ENCODE measurements around the gene MGA. TPM values are rescaled to one million over a fixed set of nuclear protein-coding genes. Genes with fewer than 3 reads are reported as not detected.

MGA gene
- total RNA-seq, result 118 TPM

DNA sequence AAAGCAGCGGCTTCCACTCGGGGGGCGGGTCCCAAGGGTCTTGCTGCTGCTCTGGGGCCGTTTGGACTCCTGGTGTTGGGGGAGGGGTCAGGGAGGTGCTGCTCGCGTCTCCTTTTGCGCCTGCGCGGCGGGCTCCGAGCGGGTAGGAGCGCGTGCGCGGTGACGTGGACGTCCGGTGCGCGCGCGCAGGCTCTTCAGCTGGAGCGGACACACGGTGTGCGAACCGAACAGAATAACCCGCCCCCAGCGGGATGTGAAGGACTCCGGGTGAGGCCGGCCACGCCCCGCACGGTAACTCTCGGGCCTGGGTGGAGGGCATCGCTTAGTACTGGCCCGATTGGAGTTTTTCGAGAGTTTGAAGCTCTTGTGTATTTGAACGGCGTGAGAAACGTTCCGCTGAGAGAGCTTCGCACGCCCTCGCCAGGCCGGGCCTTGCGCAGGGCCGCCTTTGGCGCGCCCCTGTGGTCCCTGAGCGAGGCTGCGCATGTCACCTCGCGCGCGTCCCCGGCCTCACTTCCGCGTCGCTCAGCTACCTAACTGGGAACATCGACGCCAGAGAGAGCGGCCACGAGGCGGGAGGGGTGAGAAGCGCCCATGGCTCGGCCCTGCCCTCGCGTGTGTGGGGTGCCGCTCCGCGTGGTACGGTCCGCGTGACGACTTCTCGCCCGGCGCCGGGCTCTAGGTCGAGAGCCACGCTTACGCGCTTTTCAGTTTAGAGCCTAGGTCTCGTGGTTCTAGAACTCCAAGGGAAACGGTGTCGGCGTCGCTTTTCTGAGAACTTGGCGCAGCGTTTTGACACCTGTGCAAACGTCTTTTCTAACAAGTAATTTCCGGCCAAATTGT lies at the start of gene MGA:
MGA (plus strand) TSS at position 171 of the 843 bp plus-strand sequence.
- DNase-seq, result peak; percentile 98

DNA sequence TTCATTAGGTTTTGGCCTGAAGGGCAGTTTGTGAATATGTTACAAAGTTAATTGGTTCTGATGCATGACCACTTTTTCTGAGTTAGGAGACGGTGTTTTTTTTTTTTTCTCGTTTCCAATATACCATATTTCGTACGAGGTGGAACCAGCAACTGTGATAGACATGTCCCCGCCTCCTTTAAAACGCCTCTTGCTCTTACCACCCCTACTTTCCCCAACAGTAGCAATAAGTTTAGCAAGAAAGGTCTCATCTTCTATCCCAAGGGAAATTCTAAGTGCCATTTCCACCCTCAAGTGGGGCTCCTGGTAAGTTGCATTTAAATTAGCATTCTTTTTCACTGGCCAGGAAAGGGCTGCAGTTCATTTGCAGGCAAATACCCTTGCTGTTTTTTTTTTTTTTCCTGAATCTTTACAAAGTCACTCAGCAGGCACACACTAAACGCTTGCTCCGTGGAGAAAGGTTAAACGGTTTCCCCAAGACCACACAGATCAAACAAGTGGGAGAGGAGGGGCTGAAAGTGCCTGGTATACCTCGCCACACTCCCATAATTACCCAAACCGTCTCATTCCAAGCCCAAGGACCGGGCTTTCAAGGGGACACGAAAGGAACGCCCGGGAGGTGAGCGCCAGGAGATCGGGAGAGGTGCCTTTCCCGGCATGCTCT lies 39.5 kb upstream of the MGA start:
- no peak for DNase-seq

GRCh38 chr15:41621200-41622193 lies 38.7 kb upstream of the MGA start:
- DNase-seq, result peak; percentile 94

DNA sequence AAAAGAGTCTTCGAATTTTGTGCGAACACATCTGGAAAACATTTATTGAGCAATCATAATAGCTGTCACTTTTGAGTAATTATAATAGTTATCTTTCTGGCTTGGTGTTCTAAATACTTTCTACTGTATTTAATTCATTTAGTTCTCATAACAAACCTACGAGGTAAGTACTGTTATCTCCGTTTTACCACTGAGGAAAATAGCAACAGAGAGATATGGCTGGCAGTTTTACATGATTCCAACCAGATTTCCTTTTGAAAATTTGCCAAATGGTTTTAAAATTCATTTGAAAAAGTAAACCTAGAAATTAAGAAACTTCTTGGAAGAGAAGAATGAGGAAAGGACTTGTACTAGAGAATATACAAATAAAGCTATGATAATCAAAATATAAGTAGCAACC lies 37.3 kb upstream of the MGA start:
- DNase-seq, result no peak

DNA sequence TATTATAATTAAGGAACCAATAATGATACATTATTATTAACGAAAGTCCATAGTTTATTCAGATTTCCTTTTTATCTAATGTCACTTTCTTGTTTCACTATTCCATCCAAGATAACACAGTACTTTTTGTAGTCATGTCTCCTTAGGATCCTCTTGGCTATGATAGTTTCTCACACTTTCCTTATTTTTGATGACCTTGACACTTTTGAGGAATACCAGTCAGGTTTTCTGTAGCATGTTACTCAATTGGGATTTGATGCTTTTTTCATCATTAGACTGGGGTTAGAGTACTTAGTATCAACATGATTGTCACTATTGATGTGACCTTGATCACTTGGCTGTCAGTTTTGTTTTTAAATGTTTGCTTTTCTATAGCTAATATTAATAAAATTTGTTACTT lies 33.0 kb upstream of the MGA start:
- DNase-seq, result no peak

GRCh38 chr15:41629463-41629862 lies 30.7 kb upstream of the MGA start:
- DNase-seq, result no peak

DNA sequence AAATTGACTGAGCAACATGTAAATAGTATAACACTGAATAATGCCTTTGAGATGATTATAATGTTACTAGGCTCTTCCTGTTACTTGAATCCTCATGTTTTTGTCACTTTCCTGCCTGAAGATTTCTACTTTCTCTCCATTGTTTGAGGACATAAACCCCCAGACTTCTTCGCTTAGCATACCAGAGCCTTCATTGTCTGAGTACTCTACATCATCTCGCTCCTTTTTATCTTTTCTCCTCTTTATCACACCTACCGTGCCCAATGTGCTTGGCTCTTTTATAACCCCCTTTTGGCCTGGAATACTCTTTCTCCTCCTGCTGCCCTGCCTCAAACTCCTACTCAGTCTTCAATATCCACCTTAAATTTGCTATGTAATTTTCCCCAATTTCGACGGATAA lies 30.3 kb upstream of the MGA start:
- DNase-seq, result no peak

DNA sequence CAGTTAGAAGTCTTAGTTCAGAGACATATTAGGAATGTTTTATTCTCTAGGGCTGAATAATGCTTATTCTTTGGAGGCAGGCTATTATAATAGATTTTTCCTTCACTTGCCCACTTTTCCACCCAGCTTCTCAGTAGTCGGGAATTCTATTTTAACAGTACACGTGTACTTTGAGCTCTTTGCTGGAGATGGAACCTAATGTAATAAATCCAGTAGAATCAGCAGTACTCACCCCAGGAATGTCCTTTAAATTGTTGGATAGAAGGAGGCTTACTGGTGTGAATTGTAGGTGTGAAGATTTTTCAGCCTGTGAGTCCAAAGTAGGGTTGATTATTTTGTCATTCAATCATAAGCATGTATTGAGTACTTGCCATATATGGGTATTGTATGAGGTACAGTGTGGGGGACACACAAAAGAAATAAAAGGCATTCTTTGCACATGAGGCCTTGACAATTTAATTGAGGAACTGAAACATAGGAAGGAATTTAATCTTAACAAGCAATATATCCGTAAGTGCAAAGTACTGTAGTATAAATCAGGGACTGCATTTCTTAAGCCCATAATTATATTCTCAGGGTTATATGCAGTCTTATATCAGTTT lies 29.5 kb upstream of the MGA start:
- no peak for DNase-seq

DNA sequence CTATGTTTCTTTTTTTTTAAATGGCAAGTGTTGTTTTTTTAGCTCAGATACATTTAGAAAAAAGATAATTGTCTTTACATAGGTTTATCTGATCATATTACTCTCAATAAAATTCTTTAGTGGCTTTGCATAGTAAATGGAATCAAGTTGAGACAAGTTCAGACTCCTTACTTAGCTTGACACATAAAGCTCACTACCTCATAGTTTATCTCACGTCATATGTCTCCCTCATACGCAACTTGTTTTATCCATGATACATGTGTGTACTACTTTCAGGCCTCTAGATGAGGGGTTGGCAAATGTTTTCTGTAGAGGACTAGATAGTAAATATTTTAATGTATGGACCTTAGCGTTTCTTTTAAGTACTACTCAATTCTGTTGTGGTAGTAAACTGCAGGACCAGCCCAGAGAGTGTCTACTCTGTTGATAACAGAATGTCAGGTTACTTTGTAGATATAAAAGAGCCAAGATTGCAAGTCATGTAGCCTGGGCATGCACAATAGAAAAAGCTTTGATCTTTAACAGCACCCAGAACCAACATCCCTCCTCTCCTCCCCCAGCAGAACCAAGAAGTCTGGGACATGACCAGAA lies 28.2 kb upstream of the MGA start:
- peak; percentile 10 for DNase-seq

GRCh38 chr15:41633609-41634008 lies 26.6 kb upstream of the MGA start:
- no peak for DNase-seq

GRCh38 chr15:41634072-41634626 lies 26.1 kb upstream of the MGA start:
- DNase-seq, result no peak

- DNase-seq, result no peak
Observed at GRCh38 chr15:41637086-41637485, 23.1 kb upstream of the MGA start.

GRCh38 chr15:41640985-41641384 lies 19.2 kb upstream of the MGA start:
- no peak for DNase-seq

DNA sequence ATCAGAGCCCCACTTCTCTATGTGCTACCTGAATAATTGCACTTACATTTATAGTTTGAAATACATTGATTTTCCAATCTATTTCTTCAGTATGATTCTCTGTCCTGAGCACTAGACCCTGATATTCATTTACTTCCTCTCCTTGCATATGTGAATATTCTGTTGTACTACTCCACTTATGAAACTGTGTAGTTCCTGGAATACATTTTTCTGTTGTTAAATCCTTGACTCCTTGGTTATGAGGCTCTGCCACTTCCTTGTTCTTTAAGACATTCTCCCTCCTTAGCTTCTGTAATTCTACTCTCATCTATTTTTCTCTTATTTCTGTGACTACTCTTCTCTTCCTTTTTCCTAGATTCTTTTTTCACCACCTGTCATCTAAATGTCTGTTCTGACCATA lies 12.9 kb upstream of the MGA start:
- DNase-seq, result no peak

- DNase-seq, result no peak
Observed at GRCh38 chr15:41648097-41648496, 12.1 kb upstream of the MGA start.

- DNase-seq, result no peak
Observed at GRCh38 chr15:41648770-41649169, 11.4 kb upstream of the MGA start.

DNA sequence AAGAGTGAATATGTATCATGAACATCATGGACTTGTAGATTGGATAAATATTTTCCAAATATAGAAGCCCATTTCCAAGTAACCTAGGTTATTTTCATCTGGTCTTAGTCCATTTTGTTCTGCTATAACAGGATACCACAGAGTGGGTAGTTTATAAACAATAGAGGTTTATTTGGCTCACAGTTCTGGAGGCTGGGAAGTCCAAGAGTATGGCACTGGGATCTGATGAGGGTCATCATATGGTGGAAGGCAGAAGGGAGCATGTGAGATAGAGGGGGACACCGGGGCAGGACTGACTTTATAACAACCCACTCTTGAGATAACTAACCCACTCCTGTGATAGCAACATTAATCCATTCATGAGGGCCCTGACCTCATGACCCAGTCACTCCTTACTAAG lies 9.4 kb upstream of the MGA start:
- no peak for DNase-seq

DNA sequence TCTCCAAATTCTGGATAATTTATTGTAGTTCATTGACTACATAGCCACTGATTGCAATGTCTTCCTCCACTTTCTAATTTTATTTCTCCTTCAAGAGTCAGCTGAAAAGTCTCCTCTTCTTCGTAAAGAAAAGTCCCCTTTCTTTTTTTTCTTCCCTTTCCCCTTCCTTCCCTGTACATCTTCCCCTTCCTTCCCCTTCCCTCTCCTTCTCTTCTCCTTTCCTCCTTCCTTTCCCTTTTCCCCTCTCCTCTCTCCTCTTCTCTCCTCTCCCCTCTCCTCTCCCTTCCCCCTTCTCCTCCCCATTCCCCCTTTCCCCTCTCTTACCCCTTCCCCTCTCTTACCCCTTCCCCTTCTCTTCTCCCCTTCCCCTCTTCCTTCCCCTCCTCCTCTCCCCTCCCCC lies 8.8 kb upstream of the MGA start:
- no peak for DNase-seq

- no peak for DNase-seq
Observed at GRCh38 chr15:41653760-41654159, 6.4 kb upstream of the MGA start.

- no peak for DNase-seq
Observed at GRCh38 chr15:41655716-41656115, 4.5 kb upstream of the MGA start.

- no peak for DNase-seq
Observed at GRCh38 chr15:41656188-41656587, 4.0 kb upstream of the MGA start.

GRCh38 chr15:41658689-41659088 lies 1.5 kb upstream of the MGA start:
- DNase-seq, result no peak

All from tongue (tissue), 2 donors.